Stimulated activated CD4-positive, alpha-beta T cell treated with anti-CD3 and anti-CD28 coated beads, TNF-alpha, amount 100 ng/mL, for 48 hours (primary cell): Measurements from ENCODE around the gene PLA2G10.
"Not testable (repeated sequence)": the region's sequence is repeated elsewhere in the genome, so short reads cannot be mapped to it uniquely, and the experiment has no call there.

Experiments
- DNase-seq, 3 donors: peaks; one replicate each; pipeline ENCODE4 v3.0.0-alpha.2; 2020; ENCODE audit warnings: low read depth in 3 of 3

The PLA2G10 gene

DNA sequence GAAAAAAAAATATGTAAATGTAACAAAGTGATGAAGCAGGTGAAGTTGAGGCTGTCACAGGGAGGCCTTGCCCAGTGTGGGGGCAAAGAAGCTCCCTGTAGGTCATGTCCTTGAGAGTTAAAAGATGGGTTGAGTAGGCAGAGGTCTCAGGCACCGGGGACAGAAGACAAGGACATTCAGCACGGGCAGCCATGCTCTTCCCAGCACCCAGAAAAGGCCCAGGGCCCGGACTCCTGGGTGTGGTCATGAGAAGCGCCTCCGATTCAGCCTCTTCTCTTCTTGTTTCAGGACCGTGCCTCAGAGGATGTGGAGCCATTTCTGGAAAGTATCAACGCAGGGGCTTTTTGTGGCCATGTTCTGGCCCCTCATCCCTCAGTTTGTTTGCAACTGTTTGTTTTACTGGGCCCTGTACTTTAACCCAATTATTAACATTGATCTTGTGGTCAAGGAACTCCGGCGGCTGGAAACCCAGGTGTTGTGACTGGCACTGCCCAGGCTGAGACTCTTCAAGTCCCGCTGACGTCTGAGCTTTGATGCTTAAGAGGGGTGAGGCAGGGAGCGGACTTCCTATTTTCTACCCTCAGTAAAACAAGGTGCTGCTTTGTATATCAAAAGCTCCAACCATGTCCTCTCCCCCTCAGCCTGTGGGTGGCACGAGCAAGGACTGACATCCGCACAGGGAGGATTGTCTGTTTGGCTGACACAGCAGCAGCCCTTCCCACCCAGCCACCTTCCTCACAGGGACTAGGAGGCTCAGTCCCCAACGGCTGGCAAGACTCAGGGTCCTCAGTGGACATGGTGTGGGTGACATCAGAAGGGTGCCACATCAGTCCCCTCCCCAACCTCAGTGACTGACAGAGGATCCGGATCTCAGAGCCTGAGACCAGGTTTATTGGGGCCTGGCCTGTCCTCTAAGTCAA lies 26.5 kb downstream of the PLA2G10 start:
- no peak for DNase-seq

DNA sequence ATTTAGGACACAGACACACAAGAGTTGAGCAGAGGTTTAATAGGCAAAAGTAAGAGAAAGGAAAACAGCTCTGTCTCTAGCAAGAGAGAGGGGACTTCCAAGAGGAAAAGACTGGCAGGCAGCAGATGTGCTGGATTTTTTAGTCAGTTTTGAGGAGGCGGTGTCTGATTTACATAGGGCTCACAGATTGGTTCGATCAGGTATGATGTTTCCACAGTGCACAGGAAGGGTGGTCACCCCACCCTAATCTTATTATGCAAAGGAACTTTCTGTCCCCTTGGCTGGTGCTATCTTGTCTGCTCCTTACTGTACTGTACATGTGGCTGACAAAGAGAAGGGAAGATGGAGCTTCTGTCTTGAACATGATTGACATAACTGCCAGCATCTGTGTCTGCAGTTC lies 36.0 kb downstream of the PLA2G10 start:
- no peak for DNase-seq

DNA sequence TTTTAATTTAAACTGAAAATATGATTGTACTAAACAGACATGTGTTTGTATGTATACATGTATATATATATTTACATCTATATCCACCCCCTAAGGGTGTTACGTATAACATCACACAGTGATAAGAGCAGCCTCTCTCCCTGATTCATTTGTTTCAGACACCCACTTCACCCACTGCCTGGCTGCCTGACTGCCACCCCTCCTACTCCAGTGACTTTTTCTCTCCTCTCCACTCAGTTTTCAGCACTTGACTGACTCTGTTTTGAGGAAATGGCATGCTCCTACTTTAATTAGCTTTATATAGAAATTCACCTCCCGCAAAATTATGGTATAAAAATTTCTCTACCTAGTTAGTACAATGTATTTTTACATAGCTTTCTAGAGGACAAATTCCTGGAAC lies 41.4 kb downstream of the PLA2G10 start:
- no peak for DNase-seq

DNA sequence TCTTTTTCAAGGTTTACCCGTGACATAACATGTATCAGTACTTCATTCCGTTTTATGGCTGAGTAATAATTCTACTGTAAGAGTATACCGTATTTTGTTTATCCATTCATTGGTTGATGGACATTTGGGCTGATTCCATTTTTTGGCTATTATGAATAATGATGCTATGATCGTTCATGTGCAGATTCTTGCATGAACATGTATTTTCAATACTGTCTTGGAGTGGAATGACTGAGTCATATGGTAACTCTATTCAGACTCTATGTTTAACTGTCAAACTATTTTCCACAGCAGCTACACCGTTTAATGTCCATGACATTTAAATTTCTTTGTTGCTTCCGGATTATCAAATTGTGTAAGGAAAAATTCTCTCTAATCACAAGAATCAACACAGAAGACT lies 43.5 kb downstream of the PLA2G10 start:
- no peak for DNase-seq

DNA sequence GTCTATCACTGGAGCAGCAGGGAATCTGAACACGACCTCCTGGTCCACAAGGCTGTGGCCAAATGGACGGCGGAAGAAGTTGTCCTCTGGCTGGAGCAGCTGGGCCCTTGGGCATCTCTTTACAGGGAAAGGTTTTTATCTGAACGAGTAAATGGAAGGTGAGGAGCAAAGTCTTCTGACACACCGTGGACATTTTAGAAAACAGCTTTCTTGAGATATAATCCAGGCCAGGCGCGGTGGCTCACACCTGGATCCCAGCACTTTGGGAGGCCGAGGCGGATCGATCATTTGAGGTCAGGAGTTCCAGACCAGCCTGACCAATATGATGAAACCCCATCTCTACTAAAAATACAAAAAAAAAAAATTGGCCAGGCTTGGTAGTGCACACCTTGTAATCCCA lies 44.3 kb downstream of the PLA2G10 start:
- no peak for DNase-seq

DNA sequence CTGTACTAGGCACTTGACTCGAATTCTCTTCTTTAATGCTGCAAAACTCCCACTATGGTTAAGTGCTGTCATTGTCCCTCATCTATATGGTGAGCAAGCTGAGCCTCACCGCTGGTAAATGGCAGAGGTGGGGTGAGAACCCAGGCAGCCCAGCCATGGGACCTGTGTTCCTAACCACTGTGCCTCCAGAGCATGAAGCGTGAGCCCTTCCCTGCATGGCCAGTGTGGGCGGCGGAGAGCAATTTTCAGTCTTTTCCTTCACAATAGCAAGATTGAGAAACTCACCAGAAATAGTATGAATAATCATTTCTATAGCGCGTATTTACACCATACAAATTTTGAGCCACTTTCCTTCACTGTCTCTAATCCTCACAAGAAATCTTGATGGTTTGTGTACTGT lies 52.2 kb downstream of the PLA2G10 start:
- no peak for DNase-seq

DNA sequence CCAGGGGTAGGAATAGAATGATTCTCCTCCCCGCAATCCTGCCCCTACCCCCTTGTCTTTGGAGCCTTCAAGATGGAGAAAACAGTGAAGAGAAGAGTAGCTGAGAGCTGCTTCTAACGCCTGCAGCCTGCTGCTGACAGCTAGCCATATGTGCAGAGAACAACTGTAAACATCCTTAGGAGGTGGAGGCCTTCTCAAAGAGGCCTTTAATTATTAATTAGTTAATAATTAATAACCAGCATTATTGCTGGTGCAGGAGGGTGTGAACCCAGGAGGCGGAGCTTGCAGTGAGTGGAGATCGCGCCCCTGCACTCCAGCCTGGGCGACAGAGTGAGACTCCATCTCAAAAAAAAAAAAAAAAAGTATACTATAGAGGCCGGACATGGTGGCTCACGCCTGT lies 52.9 kb downstream of the PLA2G10 start:
- DNase-seq = no peak

DNA sequence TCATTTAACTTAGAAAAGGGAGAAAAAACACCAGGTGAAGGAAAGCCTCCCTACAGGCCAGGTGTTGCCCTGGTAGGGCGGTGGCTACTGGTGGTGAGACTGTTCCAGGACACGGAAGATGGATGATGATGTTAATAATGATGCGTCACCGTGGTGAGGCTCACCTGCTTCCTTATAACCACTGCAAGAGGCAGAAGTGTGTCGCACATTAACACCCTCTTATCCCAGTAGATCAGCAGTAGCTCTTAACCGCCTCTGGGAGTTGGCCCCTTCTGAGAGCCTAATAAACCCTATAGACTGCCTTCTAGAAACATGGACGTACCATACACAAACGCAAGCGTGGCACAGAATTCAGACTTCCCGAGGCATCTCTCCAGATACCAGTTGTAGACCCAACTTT lies 53.6 kb downstream of the PLA2G10 start:
- DNase-seq = no peak

DNA sequence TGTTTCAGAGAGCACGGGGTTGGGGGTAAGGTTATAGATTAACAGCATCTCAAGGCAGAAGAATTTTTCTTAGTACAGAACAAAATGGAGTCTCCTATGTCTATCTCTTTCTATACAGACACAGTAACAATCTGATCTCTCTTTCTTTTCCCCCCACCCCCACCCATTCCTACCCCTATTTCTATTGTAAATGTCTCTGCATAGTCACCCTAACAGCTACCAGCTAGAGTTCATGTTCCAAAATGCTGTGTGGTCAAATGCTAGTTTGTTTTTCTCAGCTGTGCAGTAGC lies 57.2 kb downstream of the PLA2G10 start:
- DNase-seq = not testable (repeated sequence)

DNA sequence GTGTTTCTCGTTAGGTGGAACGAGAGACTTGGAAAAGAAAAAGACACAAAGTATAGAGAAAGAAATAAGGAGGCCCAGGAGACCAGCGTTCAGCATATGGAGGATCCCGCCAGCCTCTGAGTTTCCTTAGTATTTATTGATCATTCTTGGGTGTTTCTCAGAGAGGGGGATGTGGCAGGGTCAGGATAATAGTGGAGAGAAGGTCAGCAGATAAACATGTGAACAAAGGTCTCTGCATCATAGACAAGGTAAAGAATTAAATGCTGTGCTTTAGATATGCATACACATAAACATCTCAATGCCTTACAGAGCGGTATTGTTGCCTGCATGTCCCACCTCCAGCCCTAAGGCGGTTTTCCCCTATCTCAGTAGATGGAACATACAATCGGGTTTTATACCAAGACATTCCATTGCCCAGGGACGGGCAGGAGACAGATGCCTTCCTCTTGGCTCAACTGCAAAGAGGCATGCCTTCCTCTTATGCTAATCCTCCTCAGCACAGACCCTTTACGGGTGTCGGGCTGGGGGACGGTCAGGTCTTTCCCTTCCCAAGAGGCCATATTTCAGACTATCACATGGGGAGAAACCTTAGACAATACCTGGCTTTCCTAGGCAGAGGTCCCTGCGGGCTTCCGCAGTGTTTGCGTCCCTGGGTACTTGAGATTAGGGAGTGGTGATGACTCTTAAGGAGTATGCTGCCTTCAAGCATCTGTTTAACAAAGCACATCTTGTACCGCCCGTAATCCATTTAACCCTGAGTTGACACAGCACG lies 57.7 kb downstream of the PLA2G10 start:
- DNase-seq = not testable (repeated sequence)

DNA sequence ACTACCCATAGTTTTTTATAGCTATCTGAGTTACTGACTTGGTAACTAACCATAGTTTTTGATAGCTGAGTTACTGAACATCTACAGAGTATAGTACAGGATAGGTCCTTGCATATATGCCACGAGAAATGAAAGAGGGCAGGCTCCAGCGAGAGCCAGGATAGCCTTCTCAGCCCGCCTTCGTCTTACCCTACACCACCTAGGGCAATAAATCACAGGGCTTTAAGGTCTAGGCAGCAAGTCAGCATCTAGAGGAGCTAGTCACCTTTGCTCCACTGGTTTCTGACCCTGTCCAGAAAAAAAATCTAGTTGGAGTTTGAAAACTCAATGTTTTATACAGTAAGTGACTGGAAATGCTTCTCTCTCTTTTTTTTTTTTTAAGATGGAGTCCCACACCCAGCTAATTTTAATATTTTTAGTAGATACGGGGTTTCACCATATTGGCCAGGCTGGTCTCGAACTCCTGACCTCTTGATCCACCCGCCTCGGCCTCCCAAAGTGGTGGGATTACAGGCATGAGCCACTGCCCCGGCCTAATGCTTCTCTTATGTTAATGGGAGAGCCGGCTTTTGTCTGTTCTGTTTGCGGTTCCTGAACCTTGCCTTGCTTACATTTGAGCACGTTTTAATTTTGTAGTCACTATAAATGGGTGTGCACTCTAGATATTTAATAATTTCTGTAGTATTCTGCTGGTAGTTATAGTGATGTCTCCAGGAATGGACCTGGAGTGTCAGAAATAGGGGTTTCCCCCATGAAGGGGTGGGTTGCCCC lies 58.5 kb downstream of the PLA2G10 start:
- no peak for DNase-seq

DNA sequence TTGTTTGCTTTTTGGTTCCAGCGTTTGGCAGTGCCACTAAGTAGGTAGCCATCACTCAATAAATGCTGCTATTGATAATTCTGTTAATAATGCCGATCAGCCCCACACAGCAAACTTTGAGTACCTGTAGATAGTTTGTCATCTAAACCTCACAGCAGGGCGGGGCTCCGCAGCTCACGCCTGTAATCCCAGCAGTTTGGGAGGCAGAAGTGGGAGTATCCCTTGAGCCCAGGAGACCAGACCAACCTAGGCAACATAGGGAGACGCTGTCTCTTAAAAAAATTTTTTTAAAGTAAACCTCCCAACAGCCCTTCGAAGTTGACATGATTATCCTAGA lies 59.8 kb downstream of the PLA2G10 start:
- DNase-seq = no peak

DNA sequence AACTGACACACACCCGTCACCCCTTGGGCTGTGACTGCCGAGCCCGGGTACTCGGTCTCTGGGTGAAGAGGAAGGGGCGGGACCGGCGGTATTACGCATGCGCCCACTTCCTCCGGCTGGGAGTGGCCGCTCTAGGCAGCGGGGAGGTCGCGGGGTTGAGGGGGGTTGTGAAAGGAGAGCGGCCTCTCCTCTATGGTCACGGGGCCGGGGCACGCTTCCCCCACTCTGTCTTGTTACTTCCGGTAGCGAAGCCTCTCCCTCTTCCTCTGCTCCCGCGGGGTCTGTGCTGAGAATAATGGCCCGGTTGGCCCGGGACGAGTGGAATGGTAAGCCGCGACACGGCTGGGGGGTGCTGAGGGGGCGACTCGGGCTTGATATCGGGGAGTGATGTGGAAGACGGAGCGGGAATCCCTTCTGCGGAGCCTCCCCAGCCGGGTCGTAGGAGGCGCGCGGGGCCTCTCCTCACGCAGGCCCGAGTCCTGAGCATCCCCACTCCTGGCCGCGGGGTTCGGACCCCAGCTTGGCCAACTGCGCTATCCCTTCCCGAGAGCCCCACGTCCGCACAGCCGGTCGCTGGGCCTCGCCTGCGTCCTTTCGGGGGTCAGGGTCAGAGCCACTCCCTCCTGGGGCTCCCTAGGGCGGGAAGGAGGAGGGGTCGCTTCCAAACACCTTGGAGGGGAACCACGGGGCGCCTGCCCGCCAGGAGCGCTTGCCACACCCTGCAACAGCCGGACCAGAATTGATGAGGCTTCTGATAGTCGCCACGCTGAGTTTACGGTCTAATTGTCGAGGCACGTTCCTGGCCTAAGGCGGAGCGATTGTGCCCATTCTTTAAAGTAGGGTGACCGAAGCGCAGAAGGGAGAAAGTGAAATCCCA lies 61.2 kb downstream of the PLA2G10 start, which contains the start of gene BFAR:
BFAR (plus strand) TSS at position 259 of the 877 bp plus-strand sequence. CDS start 11,396 bp downstream, outside the sequence.
- DNase-seq = peak; percentile 97 to 98 (median 97)

DNA sequence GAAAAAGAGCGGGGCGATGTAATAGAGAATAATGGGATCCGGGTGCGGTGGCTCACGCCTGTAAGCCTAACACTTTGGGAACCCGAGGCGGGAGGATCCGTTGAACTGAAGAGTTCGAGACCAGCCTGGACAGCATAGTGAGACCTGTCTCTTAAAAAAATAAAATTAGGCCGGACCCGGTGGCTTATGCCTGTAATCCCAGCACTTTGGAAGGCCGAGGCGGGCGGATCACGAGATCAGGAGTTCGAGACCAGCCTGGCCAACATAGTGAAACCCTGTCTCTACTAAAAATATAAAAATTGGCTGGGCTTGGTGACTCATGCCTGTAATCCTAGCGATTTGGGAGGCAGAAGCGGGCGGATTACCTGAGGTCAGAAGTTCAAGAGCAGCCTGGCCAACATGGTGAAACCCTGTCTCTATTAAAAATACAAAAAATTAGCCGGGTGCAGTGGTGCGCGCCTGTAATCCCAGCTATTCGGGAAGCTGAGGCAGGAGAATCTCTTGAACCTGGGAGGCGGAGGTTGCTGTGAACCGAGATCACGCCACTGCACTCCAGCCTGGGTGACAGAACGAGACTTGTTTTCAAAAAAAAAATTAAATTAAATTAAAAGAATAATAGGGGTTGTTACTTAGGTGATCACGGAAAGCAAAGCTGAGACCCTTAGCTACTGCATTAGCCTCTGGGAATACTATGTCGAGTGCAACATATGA lies 63.3 kb downstream of the PLA2G10 start:
- DNase-seq = not testable (repeated sequence)

DNA sequence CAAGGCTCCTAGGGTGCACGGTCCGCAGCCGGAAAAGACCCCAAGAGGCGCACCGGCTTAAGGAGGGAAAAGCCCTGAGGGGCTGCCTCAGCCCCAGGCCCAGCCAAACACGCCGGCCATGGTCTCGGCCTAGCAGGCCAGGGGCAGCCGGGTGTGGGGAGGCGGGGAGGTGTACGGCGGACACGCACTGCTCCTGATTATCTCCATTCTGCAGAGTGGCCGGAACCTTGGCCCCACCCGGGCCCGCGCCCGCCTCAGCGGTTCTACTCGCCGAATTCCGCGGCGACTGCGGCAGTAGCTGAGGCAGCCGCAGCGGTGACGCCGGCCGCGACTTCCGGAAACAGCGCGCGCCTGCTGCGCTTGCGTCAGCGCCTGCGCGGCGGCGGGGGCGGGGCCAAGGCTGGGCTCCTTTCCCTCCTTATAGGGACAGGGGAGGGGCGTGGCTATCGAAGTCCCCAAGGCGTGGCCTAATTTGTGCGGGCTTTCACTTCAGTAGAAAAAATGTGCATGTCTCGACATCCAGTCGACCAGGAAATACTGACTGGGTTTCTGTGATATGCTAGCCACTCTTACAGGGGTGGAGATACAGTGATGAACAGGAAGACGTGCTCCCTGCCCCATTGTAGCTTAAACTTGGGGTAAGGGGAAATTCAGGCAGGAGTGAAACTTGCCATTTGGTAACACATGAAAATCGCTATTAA lies 64.0 kb downstream of the PLA2G10 start, which contains the start of gene PARN:
PARN (minus strand) TSS at position 342 of the 701 bp plus-strand sequence; CDS start at position 207, 135 bp downstream.
- peak; percentile 95 to 99 (median 96) for DNase-seq

DNA sequence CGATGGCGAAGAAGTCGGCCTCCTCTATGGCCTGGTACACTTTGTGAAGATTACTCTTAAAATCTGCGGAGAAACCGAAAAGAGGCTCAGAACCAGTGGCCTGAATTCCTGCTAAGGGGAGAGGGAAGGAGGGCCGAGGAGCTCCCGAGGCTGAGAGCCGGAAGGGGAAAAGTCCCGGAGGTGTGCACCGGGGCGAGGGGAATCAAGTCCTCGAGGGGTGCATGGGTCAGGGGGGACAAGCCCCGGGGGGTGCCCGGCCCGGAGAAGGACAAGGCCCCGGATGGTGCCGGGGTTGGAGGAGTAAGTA lies 64.5 kb downstream of the PLA2G10 start:
- DNase-seq = no peak

DNA sequence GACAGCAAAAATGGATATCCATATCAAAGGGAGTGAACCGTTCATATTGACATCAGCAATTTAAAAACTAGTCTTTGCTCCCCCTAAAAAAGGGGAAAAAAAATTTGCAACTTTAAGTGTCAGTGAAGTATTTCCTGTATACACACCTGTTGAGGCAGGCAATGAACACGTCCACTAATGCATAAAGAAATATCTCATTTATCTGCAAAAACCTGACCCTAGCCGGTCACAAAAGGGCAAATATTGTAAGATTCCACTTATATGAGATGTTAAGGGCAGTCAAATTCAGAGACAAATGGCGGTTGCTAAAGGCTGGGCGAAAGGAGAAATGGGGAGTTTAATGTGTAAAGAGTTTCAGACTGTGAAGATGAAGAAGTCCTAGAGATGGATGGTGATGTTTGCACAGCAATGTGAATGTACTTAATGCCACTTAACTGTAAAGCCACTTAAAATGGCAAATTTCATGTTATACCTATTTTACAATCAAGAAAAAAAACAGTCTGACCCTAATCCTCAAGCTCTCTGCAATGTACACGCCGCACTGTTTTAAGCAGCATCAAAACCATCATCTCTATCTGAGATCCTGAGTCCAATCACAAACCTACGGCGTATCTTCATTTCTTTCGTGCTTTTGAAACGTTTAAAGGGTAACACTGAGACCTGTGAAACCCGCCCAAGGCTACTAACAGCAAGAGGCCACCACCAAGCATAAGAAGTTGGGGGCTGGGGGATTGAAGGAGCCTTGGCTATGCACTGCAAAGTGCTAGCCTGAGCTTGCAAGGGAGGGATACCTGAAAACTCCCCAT lies 65.1 kb downstream of the PLA2G10 start:
- DNase-seq = no peak

DNA sequence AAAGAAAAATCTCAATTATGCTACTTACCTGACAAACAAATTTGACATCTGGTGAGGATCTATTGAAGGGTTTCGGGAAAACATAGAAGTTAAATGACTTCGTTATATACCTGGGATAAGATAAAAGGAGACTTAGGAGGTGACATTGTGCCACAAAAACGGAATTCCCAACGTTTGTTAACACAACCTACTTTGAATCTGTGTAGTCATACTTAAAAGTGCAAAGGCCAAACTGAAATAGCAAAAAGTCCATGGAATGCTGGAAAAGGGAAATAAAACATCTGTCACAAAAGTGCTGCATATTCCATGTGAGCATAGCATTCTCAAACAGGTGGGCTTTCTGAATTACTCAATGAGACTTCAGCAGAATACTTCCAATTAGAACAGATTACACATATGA lies 67.0 kb downstream of the PLA2G10 start:
- DNase-seq = no peak
